ENCODE measurements around the gene PTOV1.

PTOV1 gene

GRCh38 chr19:49845414-49845813 is 5.5 kb upstream of the PTOV1 start:
- no peak for DNase-seq

GRCh38 chr19:49846408-49846807 is 4.6 kb upstream of the PTOV1 start:
- no peak for DNase-seq

GRCh38 chr19:49847731-49848696 is 2.9 kb upstream of the PTOV1 start:
- no peak for DNase-seq

- no peak for DNase-seq
Observed at GRCh38 chr19:49848938-49849337, 2.0 kb upstream of the PTOV1 start.

- DNase-seq = no peak
Observed at GRCh38 chr19:49849433-49850220, 1.3 kb upstream of the PTOV1 start.

GRCh38 chr19:49850221-49850486 is 805 bp upstream of the PTOV1 start:
- DNase-seq = no peak

- no peak for DNase-seq
Observed at GRCh38 chr19:49851456-49852259, 699 bp downstream of the PTOV1 start.

GRCh38 chr19:49852631-49853126 is 1.7 kb downstream of the PTOV1 start:
- DNase-seq = no peak

- DNase-seq = no peak
Observed at GRCh38 chr19:49853852-49854377, 3.0 kb downstream of the PTOV1 start.

- DNase-seq = no peak
Observed at GRCh38 chr19:49854378-49855263, 3.7 kb downstream of the PTOV1 start.

- no peak for DNase-seq
Observed at GRCh38 chr19:49855277-49855675, 4.3 kb downstream of the PTOV1 start.

GRCh38 chr19:49855676-49856573 is 5.0 kb downstream of the PTOV1 start:
- no peak for DNase-seq

- no peak for DNase-seq
Observed at GRCh38 chr19:49856574-49857021, 5.6 kb downstream of the PTOV1 start.

- DNase-seq = no peak
Observed at GRCh38 chr19:49857061-49857837, 6.3 kb downstream of the PTOV1 start.

GRCh38 chr19:49857838-49858087 is 6.8 kb downstream of the PTOV1 start:
- DNase-seq = no peak

GRCh38 chr19:49858088-49858985 is 7.4 kb downstream of the PTOV1 start:
- DNase-seq = no peak

- DNase-seq = no peak
Observed at GRCh38 chr19:49859682-49860335, 8.8 kb downstream of the PTOV1 start.

- no peak for DNase-seq
Observed at GRCh38 chr19:49860336-49861102, 9.6 kb downstream of the PTOV1 start.

Data from stimulated activated CD4-positive, alpha-beta T cell treated with anti-CD3 and anti-CD28 coated beads, Interleukin-12 subunit alpha, Interleukin-12 subunit beta, amount 100 ng/mL, for 4 hours (primary cell).